ENCODE results near the gene CLSTN2. TPM values are rescaled to one million over a fixed set of nuclear protein-coding genes. Genes with fewer than 3 reads are reported as not detected.

Gene CLSTN2
- total RNA-seq, 1 donor from 2014 or later, result 4.7 TPM

- no peaks in the 10 kb centered on the region for H3K27me3 ChIP-seq (ENCODE audit: control insufficient read depth in 3 of 3, insufficient read depth in 3 of 3, low read length in 3 of 3)
- no peak overlapping the region for H3K4me3 ChIP-seq (ENCODE audit: low read length in 3 of 3)
- no peak overlapping the region for H3K9ac ChIP-seq (ENCODE audit: low read depth in 1 of 3, low read length in 3 of 3)
- H3K27ac ChIP-seq (ENCODE audit: low read depth, low read length), result no peak overlapping the region
- H3K9me3 ChIP-seq (ENCODE audit: control insufficient read depth in 3 of 3, low read length in 3 of 3), result no peaks in the 10 kb centered on the region
- H3K36me3 ChIP-seq (ENCODE audit: control insufficient read depth in 3 of 3, insufficient read depth in 3 of 3, low read length in 3 of 3), result no peaks in the 10 kb centered on the region
- H3K4me1 ChIP-seq (ENCODE audit: control insufficient read depth in 3 of 3, insufficient read depth in 3 of 3, low read length in 3 of 3), result no peaks in the 10 kb centered on the region
Measured at GRCh38 chr3:140397847-140398246, 462.9 kb downstream of the CLSTN2 start.

GRCh38 chr3:140398387-140398786 is 463.4 kb downstream of the CLSTN2 start:
- H3K27me3 ChIP-seq (ENCODE audit: control insufficient read depth in 3 of 3, insufficient read depth in 3 of 3, low read length in 3 of 3), result no peaks in the 10 kb centered on the region
- no peak overlapping the region for H3K9ac ChIP-seq (ENCODE audit: low read depth in 1 of 3, low read length in 3 of 3)
- no peak overlapping the region for H3K27ac ChIP-seq (ENCODE audit: low read depth, low read length)
- H3K9me3 ChIP-seq (ENCODE audit: control insufficient read depth in 3 of 3, low read length in 3 of 3), result no peaks in the 10 kb centered on the region
- no peaks in the 10 kb centered on the region for H3K4me1 ChIP-seq (ENCODE audit: control insufficient read depth in 3 of 3, insufficient read depth in 3 of 3, low read length in 3 of 3)
- H3K36me3 ChIP-seq (ENCODE audit: control insufficient read depth in 3 of 3, insufficient read depth in 3 of 3, low read length in 3 of 3), result no peaks in the 10 kb centered on the region
- no peak overlapping the region for H3K4me3 ChIP-seq (ENCODE audit: low read length in 3 of 3)

DNA sequence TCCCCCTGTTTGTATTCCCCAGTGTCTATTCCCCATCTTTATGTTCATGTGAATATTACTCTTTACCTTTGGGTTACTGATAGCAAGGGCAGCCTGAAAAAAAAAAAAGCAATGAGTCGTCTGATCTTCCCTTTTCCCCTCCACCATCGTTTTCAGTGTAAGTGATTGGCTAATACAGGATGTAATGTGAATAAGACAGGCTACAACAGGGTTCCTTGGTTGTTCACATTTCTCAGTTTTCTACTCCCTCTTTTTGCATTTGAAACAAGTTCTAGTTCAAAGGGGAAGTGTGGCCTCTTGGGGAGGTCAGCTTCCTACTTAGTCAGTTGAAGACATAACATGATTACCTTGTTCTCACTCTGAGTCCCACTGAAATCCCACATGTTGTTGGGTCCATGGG is 464.9 kb downstream of the CLSTN2 start:
- no peaks in the 10 kb centered on the region for H3K9me3 ChIP-seq (ENCODE audit: control insufficient read depth in 3 of 3, low read length in 3 of 3)
- no peak overlapping the region for H3K27ac ChIP-seq (ENCODE audit: low read depth, low read length)
- H3K4me3 ChIP-seq (ENCODE audit: low read length in 3 of 3), result no peak overlapping the region
- no peaks in the 10 kb centered on the region for H3K36me3 ChIP-seq (ENCODE audit: control insufficient read depth in 3 of 3, insufficient read depth in 3 of 3, low read length in 3 of 3)
- H3K27me3 ChIP-seq (ENCODE audit: control insufficient read depth in 3 of 3, insufficient read depth in 3 of 3, low read length in 3 of 3), result no peaks in the 10 kb centered on the region
- H3K4me1 ChIP-seq (ENCODE audit: control insufficient read depth in 3 of 3, insufficient read depth in 3 of 3, low read length in 3 of 3), result no peaks in the 10 kb centered on the region
- no peak overlapping the region for H3K9ac ChIP-seq (ENCODE audit: low read depth in 1 of 3, low read length in 3 of 3)

DNA sequence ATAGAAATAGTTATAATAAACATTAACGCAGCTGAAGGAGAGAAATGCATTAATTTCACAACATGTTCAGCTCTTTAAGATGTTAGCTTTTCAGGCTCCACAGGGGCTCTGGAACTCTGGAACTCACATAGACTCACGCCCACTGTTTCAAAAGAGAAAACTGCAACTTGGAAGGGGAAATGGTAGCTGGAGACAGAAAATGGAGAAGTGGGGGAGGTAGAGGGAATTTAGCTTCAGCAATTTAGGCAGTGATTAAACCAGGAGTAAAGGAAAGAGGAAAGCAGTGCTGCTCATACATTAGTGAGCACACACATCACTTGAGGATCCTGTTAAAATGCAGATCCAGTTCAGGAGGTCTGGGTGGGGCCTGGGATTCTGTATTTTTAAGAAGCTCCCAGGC is 468.1 kb downstream of the CLSTN2 start:
- Histone ChIP-seq H3K9ac (ENCODE audit: low read depth in 1 of 3, low read length in 3 of 3) (no peak overlapping the region), H3K4me3 (ENCODE audit: low read length in 3 of 3) (no peak overlapping the region), H3K27me3 (ENCODE audit: control insufficient read depth in 3 of 3, insufficient read depth in 3 of 3, low read length in 3 of 3) (no peaks in the 10 kb centered on the region), H3K9me3 (ENCODE audit: control insufficient read depth in 3 of 3, low read length in 3 of 3) (no peaks in the 10 kb centered on the region), H3K27ac (ENCODE audit: low read depth, low read length) (no peak overlapping the region), H3K4me1 (ENCODE audit: control insufficient read depth in 3 of 3, insufficient read depth in 3 of 3, low read length in 3 of 3) (no peaks in the 10 kb centered on the region), H3K36me3 (ENCODE audit: control insufficient read depth in 3 of 3, insufficient read depth in 3 of 3, low read length in 3 of 3) (no peaks in the 10 kb centered on the region)

- Histone ChIP-seq H3K9me3 (ENCODE audit: control insufficient read depth in 3 of 3, low read length in 3 of 3) (no peaks in the 10 kb centered on the region), H3K9ac (ENCODE audit: low read depth in 1 of 3, low read length in 3 of 3) (no peak overlapping the region), H3K27ac (ENCODE audit: low read depth, low read length) (no peak overlapping the region), H3K27me3 (ENCODE audit: control insufficient read depth in 3 of 3, insufficient read depth in 3 of 3, low read length in 3 of 3) (no peaks in the 10 kb centered on the region), H3K36me3 (ENCODE audit: control insufficient read depth in 3 of 3, insufficient read depth in 3 of 3, low read length in 3 of 3) (no peaks in the 10 kb centered on the region), H3K4me3 (ENCODE audit: low read length in 3 of 3) (no peak overlapping the region), H3K4me1 (ENCODE audit: control insufficient read depth in 3 of 3, insufficient read depth in 3 of 3, low read length in 3 of 3) (no peaks in the 10 kb centered on the region)
Measured at GRCh38 chr3:140403608-140404007, 468.6 kb downstream of the CLSTN2 start.

DNA sequence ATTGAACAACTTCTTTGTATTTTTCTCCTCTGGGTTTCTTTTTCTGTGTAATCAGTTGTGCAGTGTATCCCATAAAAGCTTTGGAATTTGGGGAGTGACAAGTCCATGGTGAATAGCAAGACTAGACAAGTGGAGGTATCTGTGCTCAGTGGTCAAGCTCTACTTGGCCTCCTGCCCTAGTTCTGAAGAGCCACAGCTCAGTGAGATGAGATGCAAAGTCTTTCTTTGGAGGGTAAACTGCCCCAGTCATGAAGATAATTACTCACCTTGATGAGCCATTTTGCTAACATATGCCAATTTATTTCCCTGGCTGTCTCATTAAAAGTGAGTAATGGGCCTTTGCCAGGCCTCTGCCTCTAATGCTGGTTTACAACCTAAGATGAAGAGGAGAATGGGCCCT is 471.7 kb downstream of the CLSTN2 start:
- no peak overlapping the region for H3K4me3 ChIP-seq (ENCODE audit: low read length in 3 of 3)
- no peaks in the 10 kb centered on the region for H3K9me3 ChIP-seq (ENCODE audit: control insufficient read depth in 3 of 3, low read length in 3 of 3)
- no peaks in the 10 kb centered on the region for H3K4me1 ChIP-seq (ENCODE audit: control insufficient read depth in 3 of 3, insufficient read depth in 3 of 3, low read length in 3 of 3)
- H3K27me3 ChIP-seq (ENCODE audit: control insufficient read depth in 3 of 3, insufficient read depth in 3 of 3, low read length in 3 of 3), result no peaks in the 10 kb centered on the region
- no peak overlapping the region for H3K27ac ChIP-seq (ENCODE audit: low read depth, low read length)
- H3K9ac ChIP-seq (ENCODE audit: low read depth in 1 of 3, low read length in 3 of 3), result no peak overlapping the region
- no peaks in the 10 kb centered on the region for H3K36me3 ChIP-seq (ENCODE audit: control insufficient read depth in 3 of 3, insufficient read depth in 3 of 3, low read length in 3 of 3)

DNA sequence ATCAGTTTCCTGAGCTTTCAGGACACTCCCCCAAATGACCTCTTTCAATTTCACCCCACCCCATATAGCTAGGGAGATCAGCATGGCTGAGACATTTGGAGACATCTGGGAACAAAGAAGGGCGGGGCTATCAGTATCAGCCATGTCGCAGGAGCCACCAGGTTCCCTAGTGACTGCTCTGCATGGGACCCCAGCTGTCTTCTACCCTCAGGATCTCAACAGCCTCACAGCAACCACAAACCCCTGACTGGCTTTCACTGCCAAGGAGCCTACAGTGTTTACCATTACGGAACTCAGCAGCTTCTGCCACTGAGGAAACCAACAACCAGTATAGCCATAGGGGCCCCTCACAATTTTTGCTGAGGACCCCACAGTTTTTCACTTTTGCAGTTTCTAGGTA is 473.3 kb downstream of the CLSTN2 start:
- Histone ChIP-seq H3K27ac (ENCODE audit: low read depth, low read length) (no peak overlapping the region), H3K9me3 (ENCODE audit: control insufficient read depth in 3 of 3, low read length in 3 of 3) (no peaks in the 10 kb centered on the region), H3K4me3 (ENCODE audit: low read length in 3 of 3) (no peak overlapping the region), H3K4me1 (ENCODE audit: control insufficient read depth in 3 of 3, insufficient read depth in 3 of 3, low read length in 3 of 3) (no peaks in the 10 kb centered on the region), H3K36me3 (ENCODE audit: control insufficient read depth in 3 of 3, insufficient read depth in 3 of 3, low read length in 3 of 3) (no peaks in the 10 kb centered on the region), H3K27me3 (ENCODE audit: control insufficient read depth in 3 of 3, insufficient read depth in 3 of 3, low read length in 3 of 3) (no peaks in the 10 kb centered on the region), H3K9ac (ENCODE audit: low read depth in 1 of 3, low read length in 3 of 3) (no peak overlapping the region)

GRCh38 chr3:140416666-140417065 is 481.7 kb downstream of the CLSTN2 start:
- Histone ChIP-seq H3K9me3 (ENCODE audit: control insufficient read depth in 3 of 3, low read length in 3 of 3) (no peaks in the 10 kb centered on the region), H3K4me3 (ENCODE audit: low read length in 3 of 3) (no peak overlapping the region), H3K27me3 (ENCODE audit: control insufficient read depth in 3 of 3, insufficient read depth in 3 of 3, low read length in 3 of 3) (no peaks in the 10 kb centered on the region), H3K36me3 (ENCODE audit: control insufficient read depth in 3 of 3, insufficient read depth in 3 of 3, low read length in 3 of 3) (no peaks in the 10 kb centered on the region), H3K9ac (ENCODE audit: low read depth in 1 of 3, low read length in 3 of 3) (no peak overlapping the region), H3K4me1 (ENCODE audit: control insufficient read depth in 3 of 3, insufficient read depth in 3 of 3, low read length in 3 of 3) (peaks cover 2 to 8% (median 3%) of the 10 kb centered on the region in 3 donors), H3K27ac (ENCODE audit: low read depth, low read length) (no peak overlapping the region)

DNA sequence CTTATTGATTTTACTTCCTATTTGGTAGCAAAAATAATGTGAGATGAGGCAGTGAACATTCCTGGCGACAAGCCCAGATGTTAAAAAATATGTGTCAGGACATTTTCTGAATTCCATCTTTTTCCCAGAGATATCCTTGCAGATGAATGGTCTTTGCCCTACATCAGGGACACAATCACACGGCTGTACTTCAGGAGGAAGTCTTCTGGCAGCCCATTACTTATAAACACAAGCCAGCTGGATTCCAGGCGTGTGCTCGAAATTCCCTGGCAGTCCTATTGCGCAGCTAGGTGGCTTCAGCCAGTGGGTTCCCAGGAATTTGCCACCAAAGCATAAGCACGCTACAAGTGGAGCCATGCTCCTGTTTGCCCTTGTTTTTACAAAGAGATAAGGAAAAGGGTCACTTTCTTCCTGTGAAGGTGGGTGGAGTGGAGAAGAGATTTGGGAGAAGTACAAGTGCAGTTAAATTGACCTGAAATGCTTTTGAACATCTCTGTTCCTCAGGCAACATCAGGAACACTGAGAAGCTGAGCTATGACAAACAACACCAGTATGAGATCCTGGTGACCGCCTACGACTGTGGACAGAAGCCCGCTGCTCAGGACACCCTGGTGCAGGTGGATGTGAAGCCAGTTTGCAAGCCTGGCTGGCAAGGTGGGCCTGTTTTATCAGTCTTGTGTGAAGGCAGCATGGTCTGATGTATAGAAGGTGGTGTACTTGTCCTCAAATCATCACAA is 485.8 kb downstream of the CLSTN2 start:
- no peak overlapping the region for H3K27ac ChIP-seq (ENCODE audit: low read depth, low read length)
- no peaks in the 10 kb centered on the region for H3K27me3 ChIP-seq (ENCODE audit: control insufficient read depth in 3 of 3, insufficient read depth in 3 of 3, low read length in 3 of 3)
- no peak overlapping the region for H3K9ac ChIP-seq (ENCODE audit: low read depth in 1 of 3, low read length in 3 of 3)
- H3K4me1 ChIP-seq (ENCODE audit: control insufficient read depth in 3 of 3, insufficient read depth in 3 of 3, low read length in 3 of 3), result peaks cover 2 to 8% (median 3%) of the 10 kb centered on the region in 3 donors
- H3K36me3 ChIP-seq (ENCODE audit: control insufficient read depth in 3 of 3, insufficient read depth in 3 of 3, low read length in 3 of 3), result no peaks in the 10 kb centered on the region
- H3K9me3 ChIP-seq (ENCODE audit: control insufficient read depth in 3 of 3, low read length in 3 of 3), result no peaks in the 10 kb centered on the region
- no peak overlapping the region for H3K4me3 ChIP-seq (ENCODE audit: low read length in 3 of 3)

DNA sequence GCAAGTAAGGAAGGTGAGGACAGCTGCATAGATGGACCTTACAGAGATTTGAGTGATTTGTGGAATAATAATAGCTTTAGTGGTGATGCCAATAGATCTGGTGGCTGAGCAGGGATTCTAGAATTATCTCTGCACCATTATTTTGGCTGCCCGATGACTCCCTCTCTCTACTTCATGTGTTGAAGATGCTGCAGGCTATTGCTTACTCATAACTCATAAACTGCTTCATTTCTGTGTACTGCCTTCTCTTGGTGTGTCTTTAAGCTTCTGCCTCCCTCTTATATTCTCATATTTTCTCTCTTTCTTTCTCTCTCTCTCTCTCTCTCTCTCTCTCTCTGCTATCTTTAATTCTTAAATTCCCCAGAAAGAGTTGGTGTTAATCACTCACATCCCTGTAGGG is 486.9 kb downstream of the CLSTN2 start:
- peaks cover 2 to 8% (median 3%) of the 10 kb centered on the region in 3 donors for H3K4me1 ChIP-seq (ENCODE audit: control insufficient read depth in 3 of 3, insufficient read depth in 3 of 3, low read length in 3 of 3)
- H3K27ac ChIP-seq (ENCODE audit: low read depth, low read length), result no peak overlapping the region
- H3K36me3 ChIP-seq (ENCODE audit: control insufficient read depth in 3 of 3, insufficient read depth in 3 of 3, low read length in 3 of 3), result no peaks in the 10 kb centered on the region
- no peaks in the 10 kb centered on the region for H3K9me3 ChIP-seq (ENCODE audit: control insufficient read depth in 3 of 3, low read length in 3 of 3)
- no peak overlapping the region for H3K4me3 ChIP-seq (ENCODE audit: low read length in 3 of 3)
- H3K27me3 ChIP-seq (ENCODE audit: control insufficient read depth in 3 of 3, insufficient read depth in 3 of 3, low read length in 3 of 3), result no peaks in the 10 kb centered on the region
- no peak overlapping the region for H3K9ac ChIP-seq (ENCODE audit: low read depth in 1 of 3, low read length in 3 of 3)

All from skeletal muscle tissue (tissue), 4 donors.